Fibroblast of pulmonary artery (primary cell): ENCODE data around the gene SAMD4A.

Experiments used
- DNase-seq: peaks from one replicate; pipeline ENCODE4 v3.0.0-alpha.2; 2010; ENCODE audit warnings: low read depth
- H3K4me3 ChIP-seq: replicated peaks from 2 replicates; pipeline ENCODE4 v1.5.1; 2011; ENCODE audit warnings: low read depth, mild to moderate bottlenecking, control low read depth, low read length, moderate library complexity
- CTCF ChIP-seq: IDR thresholded peaks from 2 replicates; pipeline ENCODE4 v1.5.1; 2011; ENCODE audit warnings: mild to moderate bottlenecking, control low read depth, low read length, inconsistent platforms; ENCODE audit errors: missing control alignments

Gene SAMD4A

GRCh38 chr14:54550514-54550913, 16.4 kb upstream of the SAMD4A start:
- TF ChIP-seq CTCF, result no peak
- no peak overlapping the region for H3K4me3 ChIP-seq
- no peak for DNase-seq

- H3K4me3 ChIP-seq, result no peak overlapping the region
- TF ChIP-seq CTCF, result no peak
- no peak for DNase-seq
Measured at GRCh38 chr14:54554401-54554800, 12.5 kb upstream of the SAMD4A start.

GRCh38 chr14:54555651-54556050, 11.3 kb upstream of the SAMD4A start:
- no peak overlapping the region for H3K4me3 ChIP-seq
- peak; percentile 6 for TF ChIP-seq CTCF
- DNase-seq, result no peak

- no peak for DNase-seq
- no peak for TF ChIP-seq CTCF
- no peak overlapping the region for H3K4me3 ChIP-seq
Measured at GRCh38 chr14:54556535-54556934, 10.4 kb upstream of the SAMD4A start.

- TF ChIP-seq CTCF, result no peak
- no peak overlapping the region for H3K4me3 ChIP-seq
- no peak for DNase-seq
Measured at GRCh38 chr14:54562334-54562733, 4.6 kb upstream of the SAMD4A start.

- peak overlapping the region; percentile 78 for H3K4me3 ChIP-seq
- DNase-seq, result peak; percentile 74
- TF ChIP-seq CTCF, result peak; percentile 77
Measured at GRCh38 chr14:54564071-54564867, 2.7 kb upstream of the SAMD4A start.
